Anterior cingulate cortex (tissue), 58 donors: ENCODE measurements around the gene ZNF215.
"Not testable (repeated sequence)": the region's sequence is repeated elsewhere in the genome, so short reads cannot be mapped to it uniquely, and the experiment has no call there.

Source experiments
- DNase-seq, 58 donors: peaks; one replicate each; lab custom pipeline; 2025; lab: John Stamatoyannopoulos, UW

Gene ZNF215

DNA sequence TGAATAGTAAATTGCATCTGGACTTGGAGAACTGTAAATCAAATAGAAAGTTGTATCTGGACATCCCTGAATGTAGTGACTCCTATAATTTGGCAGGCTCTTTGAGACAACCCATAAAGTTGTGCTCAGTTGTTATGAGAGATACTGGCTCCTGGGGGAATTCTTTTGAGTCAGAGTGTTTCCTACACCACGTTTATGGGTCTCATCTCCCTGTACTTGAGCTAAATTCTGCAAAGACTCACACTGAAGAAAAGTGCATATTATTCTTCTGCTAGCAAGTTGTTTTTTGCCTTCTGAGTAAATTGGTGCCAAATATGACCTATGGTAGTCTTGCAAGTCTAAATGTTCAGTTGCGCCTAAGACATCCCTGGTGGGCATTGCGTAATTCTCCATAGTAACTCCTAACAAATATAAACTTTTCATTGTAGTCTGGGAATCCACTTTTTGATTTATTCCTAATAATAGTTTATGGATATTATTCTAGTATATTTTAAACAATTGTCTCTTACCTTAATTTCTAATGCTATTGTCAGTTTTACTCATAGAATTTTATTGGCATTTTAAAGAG is 5.0 kb downstream of the ZNF215 start:
- DNase-seq = no peak

DNA sequence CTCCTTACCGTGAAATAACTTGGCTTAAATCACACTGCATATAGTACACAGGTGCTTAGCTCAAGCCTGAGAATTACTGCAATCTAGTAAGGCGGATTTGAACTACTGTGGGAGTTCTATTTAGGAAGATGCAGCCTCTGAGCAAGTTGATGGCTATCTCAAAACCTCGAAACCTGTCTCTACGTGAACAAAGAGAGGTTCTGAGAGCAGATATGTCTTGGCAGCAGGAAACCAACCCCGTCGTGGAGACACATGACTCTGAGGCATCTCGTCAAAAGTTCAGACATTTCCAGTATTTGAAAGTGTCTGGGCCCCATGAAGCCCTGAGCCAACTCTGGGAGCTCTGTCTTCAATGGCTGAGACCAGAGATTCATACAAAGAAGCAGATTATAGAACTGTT is 5.9 kb downstream of the ZNF215 start:
- DNase-seq = no peak

DNA sequence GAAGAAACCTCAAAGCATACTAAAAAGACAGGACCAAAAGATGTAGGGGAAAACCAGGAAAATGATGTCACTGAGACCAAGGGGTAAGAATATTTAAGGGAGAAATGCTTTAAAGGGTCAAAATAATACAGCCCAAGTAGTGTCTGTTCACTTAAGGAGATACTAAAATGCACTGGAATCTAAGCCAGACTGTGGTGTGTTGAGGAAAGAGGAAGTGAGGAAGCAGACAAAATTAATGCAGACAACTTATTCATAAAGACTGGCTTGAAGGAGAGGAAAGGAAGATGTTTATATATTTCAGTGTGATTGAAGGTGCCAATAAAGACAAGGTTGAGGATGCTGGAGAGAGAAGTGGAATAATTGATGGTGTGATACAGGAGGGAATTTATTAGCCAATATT is 15.7 kb downstream of the ZNF215 start:
- no peak for DNase-seq

DNA sequence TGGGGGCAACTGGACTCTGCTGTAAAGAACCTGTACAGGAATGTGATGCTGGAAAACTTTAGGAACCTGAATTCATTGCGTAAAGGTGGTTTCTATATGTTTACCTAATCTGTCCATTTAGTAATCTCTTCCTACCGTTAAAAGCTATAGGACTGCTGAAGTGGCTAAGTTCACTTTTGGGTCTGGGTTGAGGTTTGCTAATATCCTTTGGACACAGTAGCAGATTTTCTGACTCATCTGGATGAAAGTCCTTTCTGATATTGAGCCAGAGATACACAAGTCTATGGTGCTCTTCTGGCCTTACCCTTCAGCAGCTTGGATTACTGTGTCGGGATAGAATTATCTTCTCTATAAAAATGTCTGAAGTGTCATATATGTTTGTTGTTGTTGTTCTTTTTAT is 16.9 kb downstream of the ZNF215 start:
- DNase-seq = no peak

DNA sequence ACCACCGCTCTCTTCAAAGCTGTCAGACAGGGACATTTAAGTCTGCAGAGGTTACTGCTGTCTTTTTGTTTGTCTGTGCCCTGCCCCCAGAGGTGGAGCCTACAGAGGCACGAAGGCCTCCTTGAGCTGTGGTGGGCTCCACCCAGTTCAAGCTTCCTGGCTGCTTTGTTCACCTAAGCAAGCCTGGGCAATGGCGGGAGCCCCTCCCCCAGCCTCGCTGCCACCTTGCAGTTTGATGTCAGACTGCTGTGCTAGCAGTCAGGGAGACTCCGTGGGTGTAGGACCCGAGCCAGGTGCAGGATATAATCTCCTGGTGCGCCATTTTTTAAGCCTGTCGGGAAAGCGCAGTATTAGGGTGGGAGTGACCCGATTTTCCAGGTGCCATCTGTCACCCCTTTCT is 28.0 kb downstream of the ZNF215 start:
- DNase-seq = not testable (repeated sequence)

DNA sequence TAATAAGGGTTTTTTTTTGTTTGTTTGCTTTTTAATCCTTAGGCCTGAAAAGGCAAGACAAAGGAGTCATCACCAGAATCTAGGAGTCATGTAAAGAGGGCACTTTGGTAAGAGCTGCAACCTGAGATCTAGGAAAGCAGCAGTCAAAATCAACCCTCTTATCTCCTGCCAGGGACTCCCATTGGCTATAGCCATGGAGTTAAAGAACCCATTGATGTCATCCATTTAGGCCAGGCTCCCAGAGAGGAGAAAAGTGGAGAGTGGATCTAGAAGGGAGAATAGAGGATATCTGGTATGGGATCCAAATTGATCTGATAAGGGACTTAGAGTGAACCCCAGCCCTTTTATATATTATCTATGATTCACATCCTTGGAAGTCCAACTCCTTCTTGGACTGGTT is 35.9 kb downstream of the ZNF215 start:
- DNase-seq = no peak

DNA sequence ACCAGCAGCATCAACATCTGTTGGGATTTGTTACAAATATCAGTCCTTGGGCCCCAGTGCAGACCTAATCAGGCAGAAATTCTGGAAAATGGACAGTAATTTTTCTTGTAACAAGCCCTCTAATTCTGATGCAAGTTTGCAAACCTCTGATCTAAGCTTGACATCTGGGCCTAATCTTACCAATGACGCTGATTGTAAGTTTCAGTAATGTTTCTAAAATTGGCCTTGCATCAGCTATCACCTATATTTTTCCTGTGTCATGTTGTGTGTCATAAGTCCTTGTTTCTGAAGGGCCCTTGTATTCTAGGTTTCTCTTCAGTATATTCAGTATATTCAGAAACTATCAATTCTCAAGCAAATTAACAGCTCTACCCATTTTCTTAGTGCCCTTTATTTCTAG is 36.4 kb downstream of the ZNF215 start:
- no peak for DNase-seq

DNA sequence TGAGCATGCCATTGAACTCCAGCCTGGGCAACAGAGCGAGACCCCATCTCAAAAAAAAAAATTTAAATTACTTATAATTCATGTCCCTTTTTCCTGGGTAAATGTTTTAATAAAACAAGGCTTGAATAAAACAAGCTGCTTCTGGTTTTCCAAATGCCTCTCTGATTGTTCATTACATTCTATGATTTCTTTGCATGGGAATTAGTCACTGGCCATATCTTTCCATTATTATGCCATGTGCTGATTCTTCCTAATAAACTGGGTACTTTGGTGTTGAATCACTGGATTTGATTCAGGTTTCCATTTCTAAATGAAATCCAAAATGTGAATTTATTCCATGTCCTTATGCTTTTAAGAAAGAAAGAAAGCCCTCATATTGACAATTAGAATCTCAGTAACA is 42.6 kb downstream of the ZNF215 start:
- DNase-seq = no peak

DNA sequence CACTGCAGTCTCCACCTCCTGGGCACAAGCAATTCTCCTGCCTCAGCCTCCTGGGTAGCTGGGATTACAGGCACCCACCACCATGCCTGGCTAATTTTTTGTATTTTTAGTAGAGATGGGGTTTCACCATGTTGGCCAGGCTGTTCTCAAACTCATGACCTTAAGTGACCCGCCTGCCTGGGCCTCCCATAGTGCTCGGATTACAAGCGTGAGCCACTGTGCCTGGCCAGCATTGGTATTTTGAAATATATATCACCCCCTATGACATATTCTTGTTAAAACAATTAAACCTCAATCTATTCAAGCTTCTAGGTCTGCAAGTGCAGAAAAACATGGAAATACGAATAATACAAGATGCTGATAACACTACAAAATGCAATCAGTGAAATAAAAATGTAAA is 43.6 kb downstream of the ZNF215 start:
- DNase-seq = not testable (repeated sequence)

DNA sequence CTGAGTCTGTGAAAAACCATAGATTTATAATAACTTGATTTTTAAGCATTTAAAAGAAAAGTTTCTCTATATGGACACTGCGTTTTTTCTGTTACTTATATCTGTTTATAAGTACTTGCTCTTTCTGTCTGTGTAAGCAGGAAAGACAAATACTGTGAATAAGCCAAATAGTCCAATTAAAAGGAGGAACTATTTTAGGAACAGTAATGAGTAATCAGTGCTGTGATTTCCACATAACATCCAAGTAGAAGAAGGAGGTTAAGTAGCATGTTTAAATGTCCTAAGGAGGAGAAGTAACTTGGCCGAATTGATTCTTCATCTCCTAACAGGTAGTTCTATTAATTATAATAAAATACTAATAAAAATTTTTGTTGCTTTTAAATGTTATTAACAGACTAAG is 53.1 kb downstream of the ZNF215 start:
- no peak for DNase-seq

DNA sequence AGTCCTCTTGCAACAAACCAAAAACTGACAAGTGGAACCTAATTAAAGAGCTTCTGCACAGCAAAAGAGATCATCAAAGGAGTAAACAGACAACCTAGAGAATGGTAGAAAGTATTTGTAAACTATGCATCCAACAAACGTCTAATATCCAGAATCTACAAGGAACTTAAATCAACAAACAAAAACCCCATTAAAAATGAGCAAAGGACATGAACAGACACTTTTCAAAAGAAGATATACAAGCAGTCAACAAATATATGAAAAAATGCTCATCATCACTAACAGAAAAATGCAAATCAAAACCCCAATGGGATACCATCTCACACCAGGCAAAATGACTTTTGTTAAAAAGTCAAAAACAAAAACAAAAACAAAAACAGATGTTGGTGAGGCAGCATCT is 60.3 kb downstream of the ZNF215 start:
- no peak for DNase-seq

DNA sequence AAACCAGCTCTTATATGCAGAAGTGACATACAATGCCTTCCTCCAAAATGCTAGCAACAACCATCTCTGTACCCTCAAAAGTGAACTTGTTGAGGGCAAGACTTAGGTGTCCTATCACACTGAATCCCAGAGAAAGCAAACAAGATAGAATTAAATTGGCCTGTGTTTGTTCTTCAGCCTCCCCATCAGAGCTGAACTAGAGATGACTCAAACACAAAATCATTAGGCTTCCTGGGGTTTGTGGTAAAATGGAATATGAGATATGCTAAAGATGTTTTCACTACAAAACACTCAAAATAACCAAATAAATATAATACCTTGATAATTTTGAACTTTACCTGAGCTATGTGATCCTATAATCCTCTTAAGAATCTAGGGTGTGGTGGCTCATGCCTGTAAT is 62.3 kb downstream of the ZNF215 start:
- DNase-seq = no peak

DNA sequence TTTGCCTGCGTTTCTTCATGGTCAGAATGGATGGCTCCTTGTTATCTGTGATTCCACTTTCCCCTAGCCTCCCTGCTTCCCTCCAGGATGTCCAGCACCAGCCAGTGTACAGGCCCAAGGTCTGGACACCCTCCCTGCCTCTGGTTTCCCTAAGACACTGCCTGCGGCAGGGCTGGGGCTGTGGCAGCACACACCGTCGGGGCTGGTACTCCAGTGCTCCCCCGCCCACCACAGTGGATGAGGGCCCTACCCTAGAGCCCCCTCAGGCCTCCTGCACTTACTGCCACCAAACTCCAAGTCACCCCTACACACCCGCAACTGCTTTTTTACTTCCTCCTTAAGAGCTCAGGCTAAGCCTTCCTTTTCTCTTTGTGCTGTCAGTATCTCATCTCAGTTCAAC is 65.0 kb downstream of the ZNF215 start:
- no peak for DNase-seq

DNA sequence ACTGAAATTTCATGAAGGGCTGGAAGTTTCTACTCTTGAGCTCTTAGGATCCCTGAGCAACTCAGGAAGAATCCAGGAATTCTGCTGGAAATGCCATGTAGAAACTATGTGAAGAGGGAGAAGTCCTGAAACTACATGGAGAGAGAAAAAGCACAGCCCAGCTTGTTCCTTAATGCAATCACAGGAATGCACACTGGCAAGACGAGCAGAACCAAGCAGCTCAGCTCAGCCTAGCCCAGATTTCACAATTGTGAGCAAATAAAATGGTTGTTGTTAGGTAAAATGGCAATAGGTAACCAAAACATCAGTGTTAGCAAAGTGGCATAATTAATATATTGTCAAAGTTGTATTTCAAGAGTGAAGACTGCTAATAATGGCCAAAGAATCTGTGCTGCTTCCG is 65.8 kb downstream of the ZNF215 start:
- no peak for DNase-seq

DNA sequence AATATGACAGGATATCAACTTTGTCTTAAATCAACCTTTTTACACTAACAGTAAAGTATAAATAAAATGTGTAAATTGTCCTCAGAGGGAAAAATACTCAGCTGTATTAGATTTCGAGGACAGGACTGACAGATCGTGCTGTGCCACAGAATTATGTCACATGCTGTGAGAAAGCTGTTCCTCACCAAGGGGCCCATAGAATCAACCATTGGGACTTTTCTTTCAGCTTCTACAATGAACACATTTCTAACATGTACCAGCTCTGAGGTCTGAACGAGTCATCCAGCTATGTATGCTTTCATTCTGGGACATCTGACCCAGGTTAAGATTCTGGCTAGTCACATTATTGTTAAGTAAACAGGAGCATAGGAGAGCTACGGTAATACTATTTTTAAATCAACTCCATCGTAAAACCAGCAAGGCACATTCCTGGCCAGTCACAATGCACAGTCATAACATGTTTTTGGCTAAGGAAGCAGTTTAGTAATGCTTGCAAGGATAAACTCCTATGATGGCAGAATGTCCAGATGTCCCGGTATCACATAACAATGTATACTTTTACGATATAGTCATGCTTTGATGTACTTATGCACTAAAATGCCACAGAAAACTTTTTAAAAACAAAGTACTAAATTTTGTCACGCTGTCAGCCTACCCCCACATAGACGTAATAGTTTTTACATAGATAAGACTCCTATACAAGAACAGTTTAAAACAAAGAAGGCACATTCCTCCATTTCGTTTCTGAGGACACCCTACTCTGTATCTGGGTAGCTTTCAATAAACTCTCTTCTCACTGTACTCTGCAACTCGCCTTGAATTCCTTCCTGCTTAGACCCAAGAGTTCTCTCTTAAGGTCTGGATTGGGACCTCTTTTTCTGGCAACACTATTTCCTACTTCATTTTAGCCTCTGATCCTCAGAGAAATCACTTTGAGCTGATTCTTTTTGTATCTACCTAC is 66.5 kb downstream of the ZNF215 start:
- no peak for DNase-seq

DNA sequence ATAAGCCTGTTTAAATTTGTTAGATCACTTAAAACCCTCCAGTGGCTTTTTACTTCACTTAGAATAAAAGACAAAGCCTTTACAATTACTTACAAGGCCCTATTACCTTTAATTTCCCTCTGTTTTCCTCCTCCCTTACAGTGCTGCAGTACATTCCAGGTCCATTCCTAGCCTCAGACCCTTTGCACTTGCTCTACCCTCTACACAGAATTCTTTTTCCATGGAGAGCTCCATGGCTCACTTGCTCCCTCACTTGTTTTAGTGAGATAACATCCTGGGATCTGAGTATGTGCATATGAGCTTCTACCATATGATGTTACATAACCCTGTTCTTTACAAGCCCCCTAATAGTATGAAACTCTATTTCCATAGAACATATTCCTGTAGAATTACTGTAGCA is 69.5 kb downstream of the ZNF215 start:
- no peak for DNase-seq

DNA sequence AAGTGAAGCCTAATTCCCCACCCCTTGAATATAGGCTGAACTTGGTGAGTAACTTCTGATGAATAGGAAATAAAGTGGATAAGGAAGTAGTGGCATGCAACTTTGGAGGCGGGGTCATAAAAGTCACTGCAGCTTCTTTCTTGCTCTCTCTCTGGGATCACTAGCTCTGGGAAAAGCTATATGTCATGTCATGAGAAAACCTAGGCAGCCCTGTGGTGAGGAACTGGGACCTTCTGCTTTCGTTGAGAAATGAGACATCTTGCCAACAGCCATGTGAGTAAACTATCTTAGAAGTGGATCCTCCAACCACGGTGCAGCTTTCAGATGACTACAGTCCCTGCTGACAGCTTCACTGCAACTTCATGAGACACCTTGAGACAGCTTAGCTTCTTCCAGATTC is 78.3 kb downstream of the ZNF215 start:
- peak in 1 of 58 donors; percentile 1 for DNase-seq
